Measurements from ENCODE around the gene B3GAT1. TPM values are rescaled to one million over a fixed set of nuclear protein-coding genes. Genes with fewer than 3 reads are reported as not detected.

The B3GAT1 gene
- total RNA-seq, 1 experiment from 2014 or later, result 0.45 TPM

DNA sequence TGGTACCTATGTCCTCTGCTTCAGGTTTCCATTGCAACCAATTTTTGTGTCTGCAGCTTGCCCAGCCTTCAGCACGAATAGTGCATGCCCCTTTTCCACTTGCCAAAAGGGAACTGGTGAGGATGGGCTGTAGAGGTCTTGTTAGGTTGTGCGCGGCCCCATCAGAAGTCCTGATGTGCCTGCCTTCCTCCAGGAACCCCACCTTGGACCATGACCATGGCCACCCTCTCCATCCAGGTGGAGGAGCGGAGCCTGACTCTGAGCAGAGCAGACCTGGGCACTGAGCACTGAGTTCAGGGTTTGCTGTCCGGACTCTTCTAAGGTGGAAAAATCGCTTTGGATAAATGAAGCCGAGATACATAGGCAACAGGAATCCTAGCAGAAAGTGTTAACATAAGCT lies 73.4 kb downstream of the B3GAT1 start:
- no peak for DNase-seq (ENCODE audit: low read depth)

- DNase-seq (ENCODE audit: low read depth), result no peak
Observed at GRCh38 chr11:134338068-134338467, 74.0 kb downstream of the B3GAT1 start.

GRCh38 chr11:134337051-134337450 lies 75.0 kb downstream of the B3GAT1 start:
- DNase-seq (ENCODE audit: low read depth), result no peak

DNA sequence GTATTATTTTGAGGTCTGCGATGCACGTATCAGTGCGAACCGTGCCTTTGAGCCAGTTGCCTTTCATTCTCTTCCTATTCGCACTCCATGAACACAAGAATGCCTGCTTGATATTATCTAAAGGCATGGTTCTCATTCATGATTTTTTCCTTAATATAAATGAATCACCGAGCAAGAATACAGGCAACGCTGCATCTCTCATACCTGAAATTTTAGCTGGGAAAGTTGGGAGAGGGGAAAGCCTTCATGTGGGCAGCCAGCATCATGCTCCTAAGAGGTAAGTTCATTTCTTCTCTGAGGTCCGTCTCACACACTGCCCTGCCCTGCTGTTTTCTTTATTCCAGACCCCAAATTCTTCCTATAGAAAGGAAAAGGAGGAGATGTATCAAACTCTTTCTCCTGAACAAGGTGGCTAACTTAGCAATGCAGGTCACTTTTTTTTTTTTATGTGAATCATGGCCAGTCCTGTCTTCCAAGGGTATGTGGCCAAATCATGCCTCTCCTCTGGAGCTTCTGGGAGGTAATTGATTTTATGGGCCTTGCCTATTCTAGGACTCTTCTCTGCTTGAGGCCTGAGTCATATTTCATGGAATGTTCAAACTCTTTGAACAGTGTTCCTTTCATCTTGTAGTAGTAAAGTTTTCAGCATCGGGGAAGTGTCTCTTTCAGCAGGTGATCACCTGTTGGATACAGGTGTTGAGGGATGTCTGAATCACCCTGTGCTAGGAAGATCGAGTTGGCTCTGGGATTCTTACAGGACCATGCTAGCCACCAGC lies 77.1 kb downstream of the B3GAT1 start:
- no peak for DNase-seq (ENCODE audit: low read depth)

DNA sequence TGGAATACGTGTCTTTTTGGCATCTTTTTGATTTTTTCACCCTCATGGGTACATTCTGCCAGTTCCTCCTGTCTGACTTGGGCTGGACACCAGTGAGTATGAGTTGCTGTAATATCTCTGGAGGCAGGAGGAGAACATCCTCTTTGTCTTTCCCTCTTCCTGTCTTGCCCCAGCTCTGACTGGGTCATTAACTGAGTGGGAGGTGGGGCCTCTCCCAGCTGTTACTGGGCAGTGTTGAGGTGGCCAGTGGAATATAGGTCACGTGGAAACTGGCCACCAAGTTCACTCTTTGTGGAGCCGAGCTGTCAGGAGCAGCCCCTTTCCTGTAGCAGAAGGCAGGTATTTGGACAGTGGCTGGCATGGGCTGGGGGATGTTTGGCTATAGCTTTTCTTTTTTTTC lies 78.1 kb downstream of the B3GAT1 start:
- DNase-seq (ENCODE audit: low read depth), result no peak

GRCh38 chr11:134333312-134333711 lies 78.7 kb downstream of the B3GAT1 start:
- no peak for DNase-seq (ENCODE audit: low read depth)

DNA sequence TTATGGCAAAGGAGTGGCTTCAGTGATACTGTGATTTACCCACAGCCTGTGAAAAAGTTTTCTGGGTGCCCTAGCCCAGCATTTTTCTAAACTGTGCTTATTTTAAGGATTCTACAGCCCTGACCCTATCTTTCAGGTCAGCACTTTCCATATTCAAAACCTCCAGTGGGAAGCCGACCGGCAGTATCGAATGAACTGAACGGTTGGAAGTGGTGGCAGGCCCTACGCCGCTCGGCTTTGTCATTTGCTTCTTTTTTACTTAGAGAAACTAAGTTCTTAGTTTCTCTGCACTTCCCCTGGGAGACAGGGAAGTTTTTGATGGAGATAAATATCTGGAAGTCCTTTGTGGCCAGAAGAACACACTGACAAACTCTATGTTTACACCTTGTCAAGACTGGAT lies 79.3 kb downstream of the B3GAT1 start:
- DNase-seq (ENCODE audit: low read depth), result no peak

GRCh38 chr11:134332189-134332631 lies 79.8 kb downstream of the B3GAT1 start:
- DNase-seq (ENCODE audit: low read depth), result no peak

DNA sequence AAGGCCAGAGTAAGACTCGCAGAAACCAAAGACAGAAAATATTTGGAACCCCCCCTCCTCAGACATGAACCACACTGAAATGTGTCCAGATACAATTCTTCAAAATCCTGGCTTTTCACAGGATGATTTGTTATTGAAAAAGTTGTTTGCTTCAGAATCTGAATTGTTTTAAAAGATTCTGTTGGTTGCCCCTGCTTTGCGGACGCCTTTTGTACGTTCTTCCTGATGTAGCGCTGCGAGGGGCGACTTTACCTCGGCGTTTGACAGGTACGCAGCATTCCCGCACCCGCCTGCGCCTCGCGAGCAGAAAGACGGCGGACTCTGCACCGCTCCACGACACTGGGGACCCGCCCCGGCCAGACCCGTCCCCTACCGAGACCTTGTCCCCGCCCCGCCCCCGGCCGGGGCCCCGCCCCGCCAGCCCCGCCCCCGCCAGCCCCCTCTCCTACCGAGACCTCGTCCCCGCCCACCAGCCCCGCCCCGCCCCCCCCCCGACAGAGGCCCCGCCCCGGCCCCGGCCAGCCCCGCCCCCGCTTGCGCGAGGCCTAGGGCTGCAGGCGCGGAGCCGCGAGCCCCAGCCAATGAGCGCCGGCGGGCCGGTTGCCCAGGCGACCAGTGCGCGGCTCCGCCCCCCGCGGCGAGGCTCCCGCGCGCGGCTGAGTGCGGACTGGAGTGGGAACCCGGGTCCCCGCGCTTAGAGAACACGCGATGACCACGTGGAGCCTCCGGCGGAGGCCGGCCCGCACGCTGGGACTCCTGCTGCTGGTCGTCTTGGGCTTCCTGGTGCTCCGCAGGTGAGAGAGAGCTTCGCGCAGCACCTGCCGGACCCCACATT lies 80.5 kb downstream of the B3GAT1 start, which contains the start of gene GLB1L2:
TSS of gene GLB1L2 (plus strand) at position 635 of the 835 bp plus-strand sequence. CDS start at position 709, 74 bp downstream.
- DNase-seq (ENCODE audit: low read depth), result no peak

GRCh38 chr11:134330611-134331353 lies 81.3 kb downstream of the B3GAT1 start:
- DNase-seq (ENCODE audit: low read depth), result no peak

Other genes starting within 250 kb of the B3GAT1 start
- 44.4 and 51.3 TPM in 2 replicates for gene NCAPD3, start 188.3 kb downstream of the B3GAT1 start, total RNA-seq (2014; rRNA removed; shearing (Covaris generic))
- gene VPS26B, start 187.6 kb downstream of the B3GAT1 start, total RNA-seq (2014; rRNA removed; shearing (Covaris generic)), result 34.0 and 39.1 TPM in 2 replicates
- gene THYN1, start 158.9 kb downstream of the B3GAT1 start, total RNA-seq (2014; rRNA removed; shearing (Covaris generic)), result 63.1 and 71.2 TPM in 2 replicates
- 18.0 and 19.6 TPM in 2 replicates for gene ACAD8, start 158.7 kb downstream of the B3GAT1 start, total RNA-seq (2014; rRNA removed; shearing (Covaris generic))
- gene GLB1L3, start 135.9 kb downstream of the B3GAT1 start, total RNA-seq (2014; rRNA removed; shearing (Covaris generic)), result 0.03 and 0.10 TPM in 2 replicates
- gene GLB1L2, start 80.3 kb downstream of the B3GAT1 start, total RNA-seq (2014; rRNA removed; shearing (Covaris generic)), result under 0.01 and 0.34 TPM in 2 replicates

Data from HT1080 (cell line).